Esophagus muscularis mucosa (tissue), 4 donors: Measurements from ENCODE around the gene POU2F1. TPM values are rescaled to one million over a fixed set of nuclear protein-coding genes. Genes with fewer than 3 reads are reported as not detected.

ENCODE experiments used
- DNase-seq: peaks from one replicate; pipeline ENCODE4 v3.0.0-alpha.2; 2017; ENCODE audit errors: extremely low spot score
- H3K27ac ChIP-seq, 4 donors: fragments of 200-600 bp; sonication (generic); replicated peaks in 1 of 4; 1 replicate in 3 of 4; 2 replicates in 1 of 4; pipeline ENCODE4 v1.5.1; 2016 to 2019; ENCODE audit warnings: mild to moderate bottlenecking in 1 of 4
- H3K27me3 ChIP-seq, 4 donors: fragments of 200-600 bp; sonication (generic); one replicate each; pipeline versions ENCODE4 v1.5.1 to v1.6.0; 2016 to 2019
- H3K36me3 ChIP-seq, 4 donors: fragments of 200-600 bp; sonication (generic); one replicate each; pipeline ENCODE4 v1.5.1; 2016 to 2019
- H3K4me1 ChIP-seq, 4 donors: fragments of 200-600 bp; sonication (generic); one replicate each; pipeline ENCODE4 v1.5.1; 2016 to 2019
- H3K4me3 ChIP-seq, 4 donors: fragments of 200-600 bp; sonication (generic); 1 replicate in 2 of 4; 2 replicates in 2 of 4; pipeline ENCODE4 v1.5.1; 2016 to 2019; ENCODE audit warnings: mild to moderate bottlenecking in 4 of 4, moderate library complexity in 1 of 4
- H3K9me3 ChIP-seq, 4 donors: fragments of 200-600 bp; sonication (generic); 1 replicate in 3 of 4; 2 replicates in 1 of 4; pipeline ENCODE4 v1.5.1; 2016 to 2019
- CTCF ChIP-seq, 3 experiments: fragments of 200-600 bp in 2 of 3; fragments of 450-650 bp in 1 of 3; sonication (generic) in 2 of 3; IDR thresholded peaks; one replicate each; pipeline ENCODE4 v1.5.1; 2017 to 2019; ENCODE audit warnings: antibody characterized with exemption in 3 of 3, mild to moderate bottlenecking in 2 of 3, moderate library complexity in 1 of 3
- EP300 ChIP-seq: sonication (generic); formaldehyde crosslinking; IDR thresholded peaks from one replicate; pipeline ENCODE4 v1.6.1; 2017; ENCODE audit warnings: antibody characterized with exemption
- POLR2A ChIP-seq: fragments of 450-650 bp; IDR thresholded peaks from one replicate; pipeline ENCODE4 v1.6.1; 2017; ENCODE audit warnings: antibody characterized with exemption, moderate library complexity, mild to moderate bottlenecking, low read depth
- POLR2AphosphoS5 ChIP-seq, 2 donors: sonication (generic); formaldehyde crosslinking; IDR thresholded peaks; one replicate each; pipeline ENCODE4 v1.6.1; 2017; ENCODE audit warnings: antibody characterized with exemption in 2 of 2
- WGBS: methylation state at CpG from one replicate; pipeline ENCODE4 v1.1.5; 2018; 5-methylcytosine and 5-hydroxymethylcytosine counted together
- intact Hi-C: fragments of 100-400 bp; cut with DNase I; formaldehyde crosslinking; loops from one replicate; pipeline ENCODE4 v1.15.1; 2023
- total RNA-seq, 4 donors: library from RNA; depleted of rRNA; stranded (reverse); fragments of >200 nt; gene quantifications; one replicate each; pipeline versions ENCODE4 v1.1.0 to v1.2.1, GENCODE V29; 2016

The POU2F1 gene
- total RNA-seq, 4 donors from 2014 or later = 7.3 to 13.4 (median 10.4) TPM

- H3K27me3 ChIP-seq = no peaks in the 10 kb centered on the region
- H3K9me3 ChIP-seq = peaks cover 0 to under 1% (median 0%) of the 10 kb centered on the region in 4 donors
- H3K36me3 ChIP-seq = peaks cover 0 to 16% (median 2%) of the 10 kb centered on the region in 4 donors
- no peak overlapping the region for H3K27ac ChIP-seq
- WGBS = 55% methylated on average over 2 of the region's 2 CpGs
- no peak for TF ChIP-seq POLR2AphosphoS5 (IDR thresholded peaks at IDR 0.05)
- TF ChIP-seq EP300 = no peak
- TF ChIP-seq CTCF (IDR thresholded peaks at IDR 0.05) = no peak
- no peak for TF ChIP-seq POLR2A
- DNase-seq = no peak
- intact Hi-C loops = no loop called here
- H3K4me1 ChIP-seq = peaks cover 0 to 12% (median 11%) of the 10 kb centered on the region in 4 donors
- no peak overlapping the region for H3K4me3 ChIP-seq
Observed at GRCh38 chr1:167331650-167332049, 111.0 kb downstream of the POU2F1 start.

GRCh38 chr1:167332503-167332902, 111.8 kb downstream of the POU2F1 start:
- no peak overlapping the region for H3K4me3 ChIP-seq

GRCh38 chr1:167333124-167333523, 112.4 kb downstream of the POU2F1 start:
- intact Hi-C loops = no loop called here
- 96% methylated on average over 2 of the region's 2 CpGs for WGBS

More at GRCh38 chr1:167332503-167332902, 111.8 kb downstream of the POU2F1 start:
- no peak for TF ChIP-seq POLR2AphosphoS5 (IDR thresholded peaks at IDR 0.05)
- no peak for TF ChIP-seq CTCF (IDR thresholded peaks at IDR 0.05)
- TF ChIP-seq EP300 = no peak
- no peak for TF ChIP-seq POLR2A
- peaks cover 0 to 19% (median 2%) of the 10 kb centered on the region in 4 donors for H3K36me3 ChIP-seq
- H3K9me3 ChIP-seq = peaks cover 0 to 9% (median 4%) of the 10 kb centered on the region in 4 donors
- intact Hi-C loops = no loop called here
- H3K4me1 ChIP-seq = peaks cover 0 to 12% (median 11%) of the 10 kb centered on the region in 4 donors
- 29% methylated on average over 1 of the region's 1 CpG for WGBS
- no peaks in the 10 kb centered on the region for H3K27me3 ChIP-seq
- no peak for DNase-seq
- no peak overlapping the region for H3K27ac ChIP-seq

GRCh38 chr1:167333703-167334102, 113.0 kb downstream of the POU2F1 start:
- intact Hi-C loops = no loop called here
- TF ChIP-seq POLR2AphosphoS5 (IDR thresholded peaks at IDR 0.05) (no peak), POLR2A (no peak), CTCF (IDR thresholded peaks at IDR 0.05) (no peak), EP300 (no peak)
- no peak for DNase-seq
- Histone ChIP-seq H3K27ac (no peak overlapping the region), H3K4me3 (no peak overlapping the region), H3K27me3 (no peaks in the 10 kb centered on the region), H3K9me3 (peaks cover 0 to 14% (median 6%) of the 10 kb centered on the region in 4 donors), H3K4me1 (peaks cover 0 to 12% (median 9%) of the 10 kb centered on the region in 4 donors), H3K36me3 (peaks cover 0 to 28% (median 2%) of the 10 kb centered on the region in 4 donors)
- WGBS = 100% methylated on average over 1 of the region's 1 CpG

More at GRCh38 chr1:167333124-167333523, 112.4 kb downstream of the POU2F1 start:
- TF ChIP-seq EP300 = no peak
- no peak for TF ChIP-seq CTCF (IDR thresholded peaks at IDR 0.05)
- no peak for TF ChIP-seq POLR2A
- TF ChIP-seq POLR2AphosphoS5 (IDR thresholded peaks at IDR 0.05) = no peak
- peaks cover 0 to 14% (median 6%) of the 10 kb centered on the region in 4 donors for H3K9me3 ChIP-seq
- no peaks in the 10 kb centered on the region for H3K27me3 ChIP-seq
- H3K27ac ChIP-seq = no peak overlapping the region
- no peak overlapping the region for H3K4me3 ChIP-seq
- DNase-seq = no peak
- peaks cover 0 to 25% (median 2%) of the 10 kb centered on the region in 4 donors for H3K36me3 ChIP-seq
- H3K4me1 ChIP-seq = peaks cover 0 to 12% (median 11%) of the 10 kb centered on the region in 4 donors

- Histone ChIP-seq H3K27me3 (no peaks in the 10 kb centered on the region), H3K36me3 (peaks cover 0 to 23% (median 0%) of the 10 kb centered on the region in 4 donors), H3K4me1 (peaks cover 0 to under 1% (median 0%) of the 10 kb centered on the region in 4 donors), H3K4me3 (no peak overlapping the region), H3K27ac (no peak overlapping the region), H3K9me3 (peaks cover 0 to 19% (median 6%) of the 10 kb centered on the region in 4 donors)
- TF ChIP-seq CTCF (IDR thresholded peaks at IDR 0.05) (no peak), POLR2AphosphoS5 (IDR thresholded peaks at IDR 0.05) (no peak), EP300 (no peak), POLR2A (no peak)
- intact Hi-C loops = no loop called here
- DNase-seq = no peak
Observed at GRCh38 chr1:167339405-167339804, 118.7 kb downstream of the POU2F1 start.
